GM23338 (cell line): ENCODE data around the gene DHRS2. TPM values are rescaled to one million over a fixed set of nuclear protein-coding genes. Genes with fewer than 3 reads are reported as not detected.

Experiments
- ATAC-seq: fragments of 200-7000 bp; cut with Tn5 transposase; 3 replicates; pipeline ENCODE4 v1.9.1; 2020
- DNase-seq: peaks from one replicate; pipeline ENCODE4 v3.0.0-alpha.2; 2015; ENCODE audit warnings: low spot score
- H2AFZ ChIP-seq: fragments of 200-600 bp; sonication (generic); 2 replicates; pipeline ENCODE4 v1.8.0; 2016; ENCODE audit warnings: antibody characterized with exemption, mild to moderate bottlenecking, moderate library complexity
- H3F3A ChIP-seq: fragments of 200-600 bp; sonication (generic); replicated peaks from 2 replicates; pipeline ENCODE4 v1.8.0; 2017; ENCODE audit warnings: antibody characterized with exemption, mixed run types, low read depth
- H3K27ac ChIP-seq: fragments of 200-600 bp; sonication (generic); 2 replicates; pipeline ENCODE4 v1.6.1; 2016; ENCODE audit warnings: low read depth
- H3K27me3 ChIP-seq: fragments of 200-600 bp; sonication (generic); 2 replicates; pipeline ENCODE4 v1.8.0; 2016; ENCODE audit warnings: mild to moderate bottlenecking, mixed run types, moderate library complexity; ENCODE audit not compliant: insufficient read depth
- H3K36me3 ChIP-seq: fragments of 200-600 bp; sonication (generic); 2 replicates; pipeline ENCODE4 v1.8.0; 2016; ENCODE audit warnings: mild to moderate bottlenecking; ENCODE audit not compliant: insufficient read depth
- H3K4me1 ChIP-seq: fragments of 200-600 bp; sonication (generic); 2 replicates; pipeline ENCODE4 v1.8.0; 2016; ENCODE audit warnings: mild to moderate bottlenecking, moderate library complexity; ENCODE audit not compliant: insufficient read depth
- H3K4me2 ChIP-seq: fragments of 200-600 bp; sonication (generic); 2 replicates; pipeline ENCODE4 v1.7.1; 2017; ENCODE audit warnings: mixed run types
- H3K4me3 ChIP-seq: fragments of 200-600 bp; sonication (generic); 2 replicates; pipeline ENCODE4 v1.6.1; 2016; ENCODE audit warnings: mixed run types
- H3K79me2 ChIP-seq: fragments of 200-600 bp; sonication (generic); replicated peaks from 2 replicates; pipeline ENCODE4 v1.8.0; 2017; ENCODE audit warnings: mild to moderate bottlenecking; ENCODE audit not compliant: insufficient read depth
- H3K9me2 ChIP-seq: fragments of 200-600 bp; sonication (generic); 2 replicates; pipeline ENCODE4 v1.8.0; 2017; ENCODE audit not compliant: insufficient read depth
- H4K20me1 ChIP-seq: fragments of 200-600 bp; sonication (generic); replicated peaks from 2 replicates; pipeline ENCODE4 v1.8.0; 2017; ENCODE audit warnings: mild to moderate bottlenecking; ENCODE audit not compliant: insufficient read depth
- H3K27ac Mint-ChIP-seq: 2 replicates; pipeline ENCODE4 v1.8.0; 2020; ENCODE audit warnings: inconsistent platforms, mild to moderate bottlenecking, moderate library complexity, mixed read lengths
- H3K27me3 Mint-ChIP-seq: 3 replicates; pipeline ENCODE4 v1.8.0; 2022; ENCODE audit warnings: low read depth, mild to moderate bottlenecking, moderate library complexity, mixed read lengths, inconsistent platforms; ENCODE audit not compliant: insufficient read depth, poor library complexity
- H3K36me3 Mint-ChIP-seq: 3 replicates; pipeline ENCODE4 v1.8.0; 2021; ENCODE audit warnings: low read depth, mild to moderate bottlenecking, inconsistent platforms, moderate library complexity, mixed read lengths
- H3K4me1 Mint-ChIP-seq: 3 replicates; pipeline ENCODE4 v1.8.0; 2020; ENCODE audit warnings: mild to moderate bottlenecking, inconsistent platforms, mixed read lengths
- H3K4me3 Mint-ChIP-seq: 3 replicates; pipeline ENCODE4 v1.8.0; 2021; ENCODE audit warnings: moderate library complexity, mild to moderate bottlenecking, inconsistent platforms, mixed read lengths
- H3K9me3 Mint-ChIP-seq: 3 replicates; pipeline ENCODE4 v1.8.0; 2020; ENCODE audit warnings: moderate library complexity, mild to moderate bottlenecking, inconsistent platforms, mixed read lengths
- ETS1 ChIP-seq: IDR thresholded peaks from 2 replicates; pipeline ENCODE4 v1.6.1; 2016; ENCODE audit warnings: antibody characterized with exemption
- EZH2phosphoT487 ChIP-seq: fragments of 200-600 bp; sonication (generic); IDR thresholded peaks from one replicate; pipeline ENCODE4 v1.8.1; 2018; ENCODE audit warnings: antibody characterized with exemption; ENCODE audit not compliant: unreplicated experiment
- JUNB ChIP-seq: IDR thresholded peaks from one replicate; pipeline ENCODE4 v1.6.1; 2016; ENCODE audit warnings: antibody characterized with exemption; ENCODE audit not compliant: unreplicated experiment
- REST ChIP-seq: IDR thresholded peaks from one replicate; pipeline ENCODE4 v1.6.1; 2018; ENCODE audit warnings: antibody characterized with exemption; ENCODE audit not compliant: unreplicated experiment
- polyA plus RNA-seq: library from polyadenylated mRNA; unstranded; fragments of >200 nt; fragmentation: Nextera tagmentation; extraction: Ambion mirVana; gene quantifications from 2 replicates; pipeline ENCODE4 v1.2.1, GENCODE V29; 2016
- total RNA-seq: library from RNA; depleted of rRNA; stranded (reverse); fragments of >200 nt; shearing (Covaris generic); gene quantifications from 2 replicates; pipeline ENCODE4 v1.2.3, GENCODE V29; 2014
- TF ChIP-seq, protein P1 (sequence below): fragments of 250-450 bp; sonication (Bioruptor Pico); IDR thresholded peaks from 2 replicates; pipeline ENCODE4 v1.5.0; 2020; ENCODE audit warnings: mild to moderate bottlenecking, moderate library complexity

Gene DHRS2
- total and polyA plus RNA-seq, 2 experiments from 2014 or later, result 0.42 to 0.48 TPM

DNA sequence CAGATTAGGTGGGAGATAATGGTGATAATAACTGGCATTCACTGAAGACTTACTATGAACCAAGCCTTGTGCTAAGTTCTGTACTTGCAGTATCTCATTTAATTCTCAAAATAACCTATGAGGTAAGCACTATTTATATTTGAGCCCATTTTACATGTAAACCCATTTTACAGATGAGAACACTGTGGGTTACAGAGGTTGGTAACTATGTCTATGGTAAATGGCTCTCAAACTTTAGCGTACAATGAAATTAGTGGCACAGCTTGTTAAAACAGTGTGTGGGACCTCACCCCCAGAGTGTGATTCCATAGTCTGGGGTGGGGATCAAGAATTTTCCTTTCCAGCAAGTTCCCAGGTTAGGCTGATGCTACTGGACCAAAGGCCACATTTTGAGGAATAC is 35.4 kb upstream of the DHRS2 start:
- Histone ChIP-seq H3K4me3 (no peak overlapping the region), H2AFZ (no peak overlapping the region), H3K4me2 (no peak overlapping the region), H3K36me3 (no peaks in the 10 kb centered on the region), H4K20me1 (no peaks in the 10 kb centered on the region), H3K9me2 (0 out of 2 replicates have a peak, but pooled peaks cover 3% of the 10 kb centered on the region), H3K79me2 (no peaks in the 10 kb centered on the region), H3K4me1 (no peaks in the 10 kb centered on the region), H3F3A (no peaks in the 10 kb centered on the region), H3K27me3 (no peaks in the 10 kb centered on the region), H3K27ac (no peak overlapping the region)
- DNase-seq, result no peak
- Mint-ChIP-seq H3K36me3 (no peaks in the 10 kb centered on the region), H3K4me3 (no peak overlapping the region), H3K27me3 (peaks cover 6% of the 10 kb centered on the region), H3K9me3 (no peaks in the 10 kb centered on the region; the same call in 2 of the 3 replicates), H3K27ac (no peak overlapping the region), H3K4me1 (no peaks in the 10 kb centered on the region)
- TF ChIP-seq EZH2phosphoT487, result no peak
- TF ChIP-seq, protein P1, sequence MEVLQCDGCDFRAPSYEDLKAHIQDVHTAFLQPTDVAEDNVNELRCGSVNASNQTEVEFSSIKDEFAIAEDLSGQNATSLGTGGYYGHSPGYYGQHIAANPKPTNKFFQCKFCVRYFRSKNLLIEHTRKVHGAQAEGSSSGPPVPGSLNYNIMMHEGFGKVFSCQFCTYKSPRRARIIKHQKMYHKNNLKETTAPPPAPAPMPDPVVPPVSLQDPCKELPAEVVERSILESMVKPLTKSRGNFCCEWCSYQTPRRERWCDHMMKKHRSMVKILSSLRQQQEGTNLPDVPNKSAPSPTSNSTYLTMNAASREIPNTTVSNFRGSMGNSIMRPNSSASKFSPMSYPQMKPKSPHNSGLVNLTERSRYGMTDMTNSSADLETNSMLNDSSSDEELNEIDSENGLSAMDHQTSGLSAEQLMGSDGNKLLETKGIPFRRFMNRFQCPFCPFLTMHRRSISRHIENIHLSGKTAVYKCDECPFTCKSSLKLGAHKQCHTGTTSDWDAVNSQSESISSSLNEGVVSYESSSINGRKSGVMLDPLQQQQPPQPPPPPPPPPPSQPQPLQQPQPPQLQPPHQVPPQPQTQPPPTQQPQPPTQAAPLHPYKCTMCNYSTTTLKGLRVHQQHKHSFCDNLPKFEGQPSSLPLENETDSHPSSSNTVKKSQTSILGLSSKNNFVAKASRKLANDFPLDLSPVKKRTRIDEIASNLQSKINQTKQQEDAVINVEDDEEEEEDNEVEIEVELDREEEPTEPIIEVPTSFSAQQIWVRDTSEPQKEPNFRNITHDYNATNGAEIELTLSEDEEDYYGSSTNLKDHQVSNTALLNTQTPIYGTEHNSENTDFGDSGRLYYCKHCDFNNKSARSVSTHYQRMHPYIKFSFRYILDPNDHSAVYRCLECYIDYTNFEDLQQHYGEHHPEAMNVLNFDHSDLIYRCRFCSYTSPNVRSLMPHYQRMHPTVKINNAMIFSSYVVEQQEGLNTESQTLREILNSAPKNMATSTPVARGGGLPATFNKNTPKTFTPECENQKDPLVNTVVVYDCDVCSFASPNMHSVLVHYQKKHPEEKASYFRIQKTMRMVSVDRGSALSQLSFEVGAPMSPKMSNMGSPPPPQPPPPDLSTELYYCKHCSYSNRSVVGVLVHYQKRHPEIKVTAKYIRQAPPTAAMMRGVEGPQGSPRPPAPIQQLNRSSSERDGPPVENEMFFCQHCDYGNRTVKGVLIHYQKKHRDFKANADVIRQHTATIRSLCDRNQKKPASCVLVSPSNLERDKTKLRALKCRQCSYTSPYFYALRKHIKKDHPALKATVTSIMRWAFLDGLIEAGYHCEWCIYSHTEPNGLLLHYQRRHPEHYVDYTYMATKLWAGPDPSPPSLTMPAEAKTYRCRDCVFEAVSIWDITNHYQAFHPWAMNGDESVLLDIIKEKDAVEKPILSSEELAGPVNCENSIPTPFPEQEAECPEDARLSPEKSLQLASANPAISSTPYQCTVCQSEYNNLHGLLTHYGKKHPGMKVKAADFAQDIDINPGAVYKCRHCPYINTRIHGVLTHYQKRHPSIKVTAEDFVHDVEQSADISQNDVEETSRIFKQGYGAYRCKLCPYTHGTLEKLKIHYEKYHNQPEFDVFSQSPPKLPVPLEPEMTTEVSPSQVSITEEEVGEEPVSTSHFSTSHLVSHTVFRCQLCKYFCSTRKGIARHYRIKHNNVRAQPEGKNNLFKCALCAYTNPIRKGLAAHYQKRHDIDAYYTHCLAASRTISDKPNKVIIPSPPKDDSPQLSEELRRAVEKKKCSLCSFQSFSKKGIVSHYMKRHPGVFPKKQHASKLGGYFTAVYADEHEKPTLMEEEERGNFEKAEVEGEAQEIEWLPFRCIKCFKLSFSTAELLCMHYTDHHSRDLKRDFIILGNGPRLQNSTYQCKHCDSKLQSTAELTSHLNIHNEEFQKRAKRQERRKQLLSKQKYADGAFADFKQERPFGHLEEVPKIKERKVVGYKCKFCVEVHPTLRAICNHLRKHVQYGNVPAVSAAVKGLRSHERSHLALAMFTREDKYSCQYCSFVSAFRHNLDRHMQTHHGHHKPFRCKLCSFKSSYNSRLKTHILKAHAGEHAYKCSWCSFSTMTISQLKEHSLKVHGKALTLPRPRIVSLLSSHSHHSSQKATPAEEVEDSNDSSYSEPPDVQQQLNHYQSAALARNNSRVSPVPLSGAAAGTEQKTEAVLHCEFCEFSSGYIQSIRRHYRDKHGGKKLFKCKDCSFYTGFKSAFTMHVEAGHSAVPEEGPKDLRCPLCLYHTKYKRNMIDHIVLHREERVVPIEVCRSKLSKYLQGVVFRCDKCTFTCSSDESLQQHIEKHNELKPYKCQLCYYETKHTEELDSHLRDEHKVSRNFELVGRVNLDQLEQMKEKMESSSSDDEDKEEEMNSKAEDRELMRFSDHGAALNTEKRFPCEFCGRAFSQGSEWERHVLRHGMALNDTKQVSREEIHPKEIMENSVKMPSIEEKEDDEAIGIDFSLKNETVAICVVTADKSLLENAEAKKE (CRISPR knock-in tag), result no peak
- TF ChIP-seq ETS1, result no peak
- no peak for TF ChIP-seq JUNB
- ATAC-seq, result no peak

GRCh38 chr14:23601424-23601823 is 34.7 kb upstream of the DHRS2 start:
- H3K36me3 Mint-ChIP-seq, result no peaks in the 10 kb centered on the region
- TF ChIP-seq ETS1 (no peak), REST (no peak)

More at GRCh38 chr14:23601424-23601823, 34.7 kb upstream of the DHRS2 start:
- H3K4me3 ChIP-seq, result no peak overlapping the region
- no peaks in the 10 kb centered on the region for H3K36me3 ChIP-seq
- no peak for ATAC-seq
- 0 out of 2 replicates have a peak, but pooled peaks cover 3% of the 10 kb centered on the region for H3K9me2 ChIP-seq
- H3F3A ChIP-seq, result no peaks in the 10 kb centered on the region
- Mint-ChIP-seq H3K4me1 (no peaks in the 10 kb centered on the region), H3K27ac (no peak overlapping the region), H3K9me3 (no peaks in the 10 kb centered on the region; the same call in 2 of the 3 replicates), H3K4me3 (no peak overlapping the region; the same call in 2 of the 3 replicates), H3K27me3 (peaks cover 4% of the 10 kb centered on the region)
- H3K79me2 ChIP-seq, result no peaks in the 10 kb centered on the region
- no peak for DNase-seq
- no peak overlapping the region for H3K27ac ChIP-seq
- no peak overlapping the region for H3K4me2 ChIP-seq
- no peaks in the 10 kb centered on the region for H4K20me1 ChIP-seq
- H3K27me3 ChIP-seq, result no peaks in the 10 kb centered on the region
- no peak overlapping the region; the same call in 1 of the 2 replicates for H2AFZ ChIP-seq
- H3K4me1 ChIP-seq, result no peaks in the 10 kb centered on the region
